Measurements from ENCODE around the gene POLR2F.
"Not testable (repeated sequence)": the region's sequence is repeated elsewhere in the genome, so short reads cannot be mapped to it uniquely, and the experiment has no call there.

The POLR2F gene

DNA sequence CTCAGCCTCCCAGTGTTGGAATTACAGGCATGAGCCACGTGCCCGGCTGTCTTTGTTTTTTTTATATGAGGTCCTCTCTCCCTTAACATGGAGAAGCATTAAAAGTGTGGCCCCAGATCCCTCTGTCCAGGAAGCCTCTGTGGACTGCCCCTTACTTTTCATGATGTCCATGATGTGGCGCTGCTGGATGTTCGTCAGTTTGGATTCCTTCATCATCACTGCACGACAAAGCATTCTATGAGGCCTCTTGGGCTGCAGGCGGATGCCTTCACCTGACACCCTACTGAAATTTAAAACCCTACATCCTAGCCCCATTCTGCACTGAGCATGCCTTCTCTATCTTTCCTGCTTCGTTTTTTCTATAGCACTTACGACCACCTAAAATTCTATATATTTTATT, 2.2 kb upstream of the POLR2F start:
- in situ Hi-C loops (cut with HindIII; ENCODE audit: low sequenced_read_pairs): no loop called here

DNA sequence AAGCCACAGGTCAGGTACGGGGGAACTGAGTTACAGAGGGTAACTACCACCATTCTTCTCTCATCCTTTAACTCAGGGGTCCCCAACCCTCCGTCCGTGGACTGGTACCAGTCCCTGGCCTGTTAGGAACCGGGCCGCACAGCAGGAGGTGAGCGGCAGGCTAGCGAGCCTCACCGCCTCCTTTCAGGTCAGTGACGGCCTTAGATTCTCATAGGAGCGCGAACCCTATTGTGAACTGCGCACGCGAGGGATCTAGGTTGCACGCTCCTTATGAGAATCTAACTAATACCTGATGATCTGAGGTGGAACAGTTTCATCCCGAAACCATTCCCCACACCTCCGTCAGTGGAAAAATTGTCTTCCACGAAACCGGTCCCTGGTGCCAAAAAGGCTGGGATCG, 870 bp upstream of the POLR2F start:
- in situ Hi-C loops (cut with HindIII; ENCODE audit: low sequenced_read_pairs): not testable (repeated sequence)

DNA sequence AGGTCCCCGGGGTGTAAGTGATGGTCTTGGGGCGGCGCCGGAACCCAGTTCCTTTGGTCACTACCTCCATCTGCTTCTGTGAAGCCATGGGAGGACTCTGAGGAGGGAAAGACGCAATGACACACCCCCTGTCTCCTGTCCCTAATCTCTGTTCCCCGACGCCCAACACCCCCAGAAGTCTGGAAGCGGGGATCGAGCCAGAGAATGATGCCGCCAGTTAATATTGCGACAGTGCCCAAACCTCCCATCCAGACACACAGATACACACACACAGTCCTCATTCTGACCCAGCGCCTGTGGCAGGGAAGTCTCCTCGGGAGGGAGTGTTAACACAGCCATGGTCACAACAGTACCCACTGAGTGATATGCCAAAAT, 450 bp upstream of the POLR2F start:
- in situ Hi-C loops (cut with HindIII; ENCODE audit: low sequenced_read_pairs): no loop called here

DNA sequence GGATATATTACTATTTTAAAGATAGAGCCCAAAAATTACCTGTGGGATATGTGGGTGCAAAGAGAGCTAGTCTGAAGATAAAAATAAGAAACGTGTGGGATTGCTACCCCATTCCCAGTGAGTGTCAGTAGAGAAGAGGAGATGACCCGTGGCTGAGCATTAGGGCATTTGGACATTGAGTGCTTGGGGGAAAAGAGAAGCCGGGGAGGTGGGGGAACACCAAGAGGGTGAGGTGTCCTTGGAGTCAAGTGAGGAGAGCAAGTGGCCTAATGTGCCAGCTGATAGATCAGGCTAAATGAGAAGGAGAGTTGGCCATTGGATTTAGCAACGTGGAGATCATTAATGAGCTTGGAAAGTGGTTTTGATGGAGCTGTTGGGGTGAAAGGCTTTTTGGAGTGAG, 1.2 kb downstream of the POLR2F start:
- in situ Hi-C loops (cut with HindIII; ENCODE audit: low sequenced_read_pairs): no loop called here

DNA sequence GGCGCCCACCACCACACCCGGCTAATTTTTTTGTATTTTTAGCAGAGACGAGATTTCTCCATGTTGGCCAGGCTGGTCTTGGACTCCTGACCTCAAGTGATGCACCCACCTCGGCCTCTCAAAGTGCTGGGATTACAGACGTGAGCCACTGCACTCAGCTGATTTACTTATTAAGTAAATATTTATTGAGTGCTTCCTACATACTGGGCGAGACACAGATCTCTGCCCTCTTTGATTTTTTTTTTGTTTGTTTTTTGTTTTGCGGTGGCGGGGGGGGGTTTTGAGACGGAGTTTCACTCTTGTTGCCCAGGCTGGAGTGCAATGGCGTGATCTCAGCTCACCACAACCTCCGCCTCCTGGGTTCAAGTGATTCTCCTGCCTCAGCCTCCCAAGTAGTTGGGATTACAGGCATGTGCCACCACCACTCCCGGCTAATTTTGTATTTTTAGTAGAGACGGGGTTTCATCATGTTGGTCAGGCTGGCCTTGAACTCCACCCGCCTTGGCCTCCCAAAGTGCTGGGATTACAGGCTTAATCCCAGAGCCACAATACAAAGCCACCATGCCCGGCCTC, 2.4 kb downstream of the POLR2F start:
- in situ Hi-C loops (cut with HindIII; ENCODE audit: low sequenced_read_pairs): not testable (repeated sequence)

DNA sequence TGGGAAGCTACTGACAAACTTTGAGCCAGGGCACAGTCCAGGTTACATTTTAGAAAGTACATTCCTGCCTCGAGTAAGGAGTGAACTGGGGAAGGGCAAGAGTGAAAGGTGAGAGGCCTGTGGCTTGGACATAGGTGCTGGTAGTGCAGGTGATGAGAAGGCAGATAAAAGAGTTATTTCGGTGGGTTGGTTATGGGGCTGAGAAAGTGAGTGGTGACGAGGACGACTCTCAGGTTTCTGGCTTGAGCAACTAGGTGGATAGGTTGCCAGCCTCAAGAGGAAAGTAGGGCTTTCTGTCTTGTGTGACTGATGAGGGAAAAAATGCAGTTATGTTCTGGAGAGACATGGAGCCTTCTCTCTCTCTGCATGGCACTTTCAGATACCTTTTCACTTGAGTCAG, 3.7 kb downstream of the POLR2F start:
- in situ Hi-C loops (cut with HindIII; ENCODE audit: low sequenced_read_pairs): no loop called here

DNA sequence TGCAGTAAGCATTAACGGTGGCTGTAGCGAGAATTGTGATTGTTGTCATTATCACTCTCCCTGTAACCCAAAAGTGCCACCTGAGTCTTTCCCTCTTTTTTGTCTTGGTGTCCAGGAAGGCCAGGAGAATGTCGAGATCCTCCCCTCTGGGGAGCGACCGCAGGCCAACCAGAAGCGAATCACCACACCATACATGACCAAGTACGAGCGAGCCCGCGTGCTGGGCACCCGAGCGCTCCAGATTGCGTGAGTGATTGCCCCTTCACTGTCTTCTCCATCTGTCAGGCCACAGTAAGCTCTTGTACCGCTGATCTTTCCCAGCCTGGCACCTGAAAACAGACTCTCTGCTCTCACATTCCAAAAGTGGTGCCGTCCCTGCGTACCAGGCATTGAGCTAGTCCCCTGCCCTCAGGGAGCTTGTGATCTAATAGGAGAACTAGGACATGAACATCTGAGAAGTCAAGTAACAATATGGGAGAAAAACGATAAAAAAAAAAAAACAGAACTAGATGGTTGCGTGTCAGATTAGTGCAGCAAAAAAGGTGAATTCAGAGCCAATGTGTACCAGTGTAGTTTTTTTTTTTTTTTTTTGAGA, 5.8 kb downstream of the POLR2F start:
- in situ Hi-C loops (cut with HindIII; ENCODE audit: low sequenced_read_pairs): no loop called here

DNA sequence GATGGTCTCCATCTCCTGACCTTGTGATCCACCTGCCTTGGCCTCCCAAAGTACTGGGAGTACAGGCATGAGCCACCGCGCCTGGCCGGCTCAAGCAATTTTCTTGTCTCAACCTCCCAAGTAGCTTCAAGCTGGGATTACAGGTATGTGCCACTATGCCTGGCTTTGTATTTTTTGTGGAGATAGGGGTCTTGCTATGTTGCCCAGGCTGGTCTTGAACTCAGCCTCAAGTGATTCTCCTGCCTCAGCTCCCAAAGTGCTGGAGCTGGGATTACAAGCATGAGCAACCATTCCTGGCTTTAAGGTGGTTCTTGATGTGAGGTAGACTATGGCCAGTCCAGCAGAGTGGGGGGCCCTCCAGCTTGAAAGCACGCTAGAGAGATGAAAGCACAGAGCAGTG, 7.6 kb downstream of the POLR2F start:
- in situ Hi-C loops (cut with HindIII; ENCODE audit: low sequenced_read_pairs): no loop called here

DNA sequence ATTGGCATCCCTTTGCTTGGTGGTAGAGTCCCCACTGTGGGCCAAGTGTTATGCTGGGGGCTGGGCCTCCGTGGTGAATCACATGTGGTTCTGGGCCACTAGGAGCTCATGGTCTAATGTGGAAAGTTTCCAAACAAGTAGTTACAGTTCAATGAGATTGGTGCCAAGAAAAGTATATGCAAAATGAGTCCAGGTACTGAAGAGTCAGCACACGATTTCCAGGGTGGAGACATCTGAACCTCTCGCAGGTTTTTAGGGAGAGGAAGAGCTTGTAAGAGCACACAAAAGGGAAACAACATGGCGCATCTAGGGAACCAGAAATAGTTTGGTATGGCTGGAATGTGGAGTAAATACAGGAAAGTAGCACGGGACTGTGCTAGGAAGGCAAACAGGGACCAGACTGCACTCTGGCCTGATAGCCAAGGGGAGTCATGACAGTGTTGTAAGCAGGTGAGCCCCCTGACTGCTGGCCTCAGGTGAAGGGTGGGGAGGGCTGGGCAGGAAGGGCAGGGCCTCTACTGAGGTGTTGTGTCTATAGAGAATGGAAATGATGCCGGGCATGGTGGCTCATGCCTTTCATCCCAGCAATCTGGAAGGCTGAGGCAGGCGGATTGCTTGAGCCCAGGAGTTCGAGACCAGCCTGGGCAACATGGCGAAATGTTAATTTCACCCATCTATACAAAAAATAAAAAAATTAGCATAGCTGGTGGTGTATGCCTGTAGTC, 12.6 kb downstream of the POLR2F start:
- in situ Hi-C loops (cut with HindIII; ENCODE audit: low sequenced_read_pairs): no loop called here

DNA sequence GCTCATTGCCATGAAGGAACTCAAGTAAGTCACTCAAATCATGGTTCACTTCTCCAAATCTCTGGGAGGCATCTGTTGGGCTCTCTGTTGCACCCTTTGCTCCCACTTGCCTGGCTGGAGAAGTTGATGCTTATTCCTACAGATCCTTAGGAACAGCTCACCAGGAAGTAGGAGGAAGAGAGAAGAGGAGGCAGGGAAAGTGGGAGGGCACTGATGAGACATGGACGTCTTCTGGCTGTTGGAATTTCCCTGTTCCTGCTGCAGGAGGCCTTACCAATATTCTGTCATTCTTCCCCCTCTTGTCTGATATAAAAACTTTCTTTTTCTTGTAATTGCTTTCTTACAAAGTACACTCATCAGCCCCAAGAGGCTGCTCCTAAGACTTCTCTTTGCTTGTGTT, 13.6 kb downstream of the POLR2F start:
- in situ Hi-C loops (cut with HindIII; ENCODE audit: low sequenced_read_pairs): no loop called here

DNA sequence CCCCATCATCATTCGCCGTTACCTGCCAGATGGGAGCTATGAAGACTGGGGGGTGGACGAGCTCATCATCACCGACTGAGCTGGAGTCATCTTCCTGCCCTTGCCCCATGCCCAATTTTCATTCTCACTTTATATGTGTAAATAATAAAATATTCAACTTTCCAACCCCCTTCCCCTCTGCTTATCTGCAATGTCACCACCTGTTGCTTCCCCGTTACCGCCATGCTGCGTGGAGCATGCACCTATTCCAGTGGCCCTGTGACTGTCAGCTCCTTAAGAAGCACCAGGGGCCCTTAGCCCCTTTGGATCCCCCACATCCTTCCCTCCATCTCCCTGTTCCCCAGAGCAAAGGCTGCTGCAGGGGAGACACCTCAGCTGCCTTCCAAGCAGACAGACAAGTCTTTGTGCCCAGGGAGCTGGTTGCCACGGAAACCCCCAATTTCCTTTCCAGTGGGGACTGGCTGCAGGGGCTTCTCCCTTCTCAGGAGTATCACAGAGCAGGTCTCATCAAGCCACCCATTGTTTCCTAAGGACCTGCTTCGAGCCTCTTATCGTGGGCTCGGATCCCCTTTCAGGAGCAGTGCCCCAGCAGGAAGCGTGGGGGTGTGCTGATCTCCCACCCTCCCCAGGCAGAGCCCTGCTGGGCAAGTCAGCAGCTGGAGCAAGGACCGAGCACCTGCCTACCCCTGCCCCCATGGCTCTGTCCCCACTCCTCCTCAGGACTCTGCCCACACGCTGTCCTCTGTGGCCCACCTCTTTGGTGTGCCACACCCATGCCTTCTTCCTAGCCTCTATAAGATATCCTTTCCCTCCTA, 14.3 kb downstream of the POLR2F start:
- in situ Hi-C loops (cut with HindIII; ENCODE audit: low sequenced_read_pairs): no loop called here

DNA sequence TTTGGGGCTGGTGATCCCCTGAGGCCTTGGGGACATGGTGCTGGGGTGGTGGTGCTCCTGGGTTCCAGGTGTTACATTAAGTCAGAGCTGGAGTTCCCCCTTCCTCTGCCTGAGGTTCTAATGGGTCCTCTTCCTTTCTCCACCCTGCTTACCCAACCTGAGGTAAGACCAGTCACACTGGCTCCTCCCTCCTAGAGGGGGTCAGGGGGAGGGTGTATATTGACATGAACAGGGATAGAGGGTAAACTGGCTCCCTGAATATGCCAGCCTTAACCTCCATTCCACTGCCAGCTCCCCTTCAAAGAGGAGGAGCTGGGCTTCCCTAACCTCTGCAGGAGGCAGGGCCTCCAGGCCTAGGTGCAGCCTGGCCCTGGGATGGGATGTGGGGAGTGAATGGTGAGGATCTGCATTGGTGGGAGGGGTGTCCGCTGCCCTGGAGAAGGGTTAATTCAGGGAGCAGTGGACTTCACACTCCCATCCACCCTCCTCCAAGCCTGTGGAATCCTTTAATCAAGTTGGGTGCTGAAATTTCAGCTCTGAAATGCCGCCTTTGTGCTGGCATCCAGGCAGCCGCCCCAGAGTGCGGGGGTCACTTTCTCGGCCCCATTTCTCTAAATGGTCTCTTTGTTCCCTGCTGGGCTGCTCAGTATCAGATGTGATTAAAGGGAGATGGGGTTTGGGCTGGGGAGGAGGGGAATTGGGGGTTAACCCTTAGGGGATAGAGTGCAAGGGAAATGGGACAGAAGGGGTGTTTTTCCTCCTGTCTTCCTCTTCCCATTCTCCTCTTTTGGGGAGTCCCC, 15.2 kb downstream of the POLR2F start:
- in situ Hi-C loops (cut with HindIII; ENCODE audit: low sequenced_read_pairs): no loop called here

DNA sequence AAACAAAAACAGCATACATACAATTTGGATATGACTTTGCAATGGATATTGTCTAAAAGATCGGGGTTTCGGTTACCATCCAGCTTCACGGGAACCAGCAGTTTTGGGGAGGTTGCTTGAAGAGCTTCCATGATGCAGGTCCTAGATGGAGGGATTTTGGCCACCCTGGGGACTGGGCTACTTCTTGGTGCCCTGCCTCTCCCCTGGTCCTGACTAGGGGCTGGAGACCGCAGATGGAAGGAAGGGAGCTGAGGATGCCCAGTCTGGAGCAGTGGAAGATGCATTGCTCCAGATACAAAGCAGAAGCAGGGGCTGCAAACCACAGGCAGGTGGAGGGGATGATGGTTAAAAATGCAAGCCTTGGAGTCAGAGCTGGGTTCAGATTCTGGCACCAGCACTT, 17.4 kb downstream of the POLR2F start:
- in situ Hi-C loops (cut with HindIII; ENCODE audit: low sequenced_read_pairs): no loop called here

DNA sequence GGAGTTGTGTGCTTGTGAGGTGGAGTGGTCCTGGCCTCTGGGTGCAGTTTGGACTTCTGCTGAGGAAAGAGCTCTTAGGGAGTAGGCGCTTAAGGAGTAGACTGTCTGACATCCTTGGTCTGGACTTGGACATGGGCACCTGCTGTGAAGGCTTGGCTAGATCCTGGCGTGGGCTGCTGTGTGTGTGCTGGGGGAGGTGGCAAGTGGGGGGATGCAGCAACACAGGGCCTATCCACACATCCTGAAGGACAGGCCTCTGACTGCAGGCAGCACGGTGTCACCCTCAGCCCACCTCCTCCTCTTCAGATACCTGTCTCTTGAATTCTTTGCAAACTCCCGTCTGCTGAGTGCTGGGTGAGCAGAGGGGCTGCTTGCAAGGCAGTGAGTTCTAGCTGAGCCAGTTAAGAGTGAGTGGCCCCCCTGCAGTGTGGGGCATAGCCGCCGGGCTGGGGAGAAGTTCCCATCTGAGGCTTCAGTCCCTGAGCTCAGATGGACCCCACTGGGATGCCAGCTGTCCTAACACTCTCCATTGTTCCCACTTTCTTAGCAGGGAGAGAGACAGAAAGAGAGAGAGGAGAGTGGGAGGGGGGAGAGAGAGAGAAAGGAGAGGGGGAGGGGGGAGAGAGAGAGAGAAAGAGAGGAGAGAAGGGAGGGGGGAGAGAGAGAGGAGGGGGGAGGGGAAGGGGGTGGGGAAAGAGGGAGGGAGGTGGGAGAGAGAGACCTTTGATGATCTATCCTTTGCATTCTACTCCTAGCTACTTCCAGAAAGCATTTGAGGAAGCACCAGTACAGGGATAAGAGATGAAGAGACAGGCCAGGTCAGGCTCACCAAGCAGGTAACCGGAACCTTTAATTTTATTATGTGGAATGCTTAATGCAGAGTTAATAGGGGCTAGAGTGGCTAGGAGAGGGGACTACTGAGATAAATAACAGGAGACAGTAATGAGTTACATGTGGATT, 18.3 kb downstream of the POLR2F start:
- in situ Hi-C loops (cut with HindIII; ENCODE audit: low sequenced_read_pairs): no loop called here

DNA sequence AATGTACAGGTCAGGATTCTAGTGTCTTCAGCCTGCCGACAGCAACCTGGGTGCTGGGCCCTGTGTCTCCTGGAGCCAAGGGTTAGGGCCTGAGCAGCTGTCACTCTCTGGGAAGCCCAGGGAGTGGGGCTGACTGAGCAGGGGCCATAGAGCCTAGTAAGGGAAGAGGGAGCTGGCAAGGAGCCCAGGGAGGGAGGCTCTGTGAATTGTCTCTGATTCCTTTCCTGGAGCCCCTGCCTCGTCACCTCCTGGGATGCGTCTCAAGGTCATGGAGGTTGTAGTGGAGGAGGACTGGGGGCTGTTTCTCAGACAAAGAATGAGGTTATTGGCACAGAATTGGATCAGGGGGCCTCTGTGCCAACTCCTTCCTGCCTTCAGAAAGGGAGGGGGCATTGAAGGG, 19.0 kb downstream of the POLR2F start:
- in situ Hi-C loops (cut with HindIII; ENCODE audit: low sequenced_read_pairs): no loop called here

DNA sequence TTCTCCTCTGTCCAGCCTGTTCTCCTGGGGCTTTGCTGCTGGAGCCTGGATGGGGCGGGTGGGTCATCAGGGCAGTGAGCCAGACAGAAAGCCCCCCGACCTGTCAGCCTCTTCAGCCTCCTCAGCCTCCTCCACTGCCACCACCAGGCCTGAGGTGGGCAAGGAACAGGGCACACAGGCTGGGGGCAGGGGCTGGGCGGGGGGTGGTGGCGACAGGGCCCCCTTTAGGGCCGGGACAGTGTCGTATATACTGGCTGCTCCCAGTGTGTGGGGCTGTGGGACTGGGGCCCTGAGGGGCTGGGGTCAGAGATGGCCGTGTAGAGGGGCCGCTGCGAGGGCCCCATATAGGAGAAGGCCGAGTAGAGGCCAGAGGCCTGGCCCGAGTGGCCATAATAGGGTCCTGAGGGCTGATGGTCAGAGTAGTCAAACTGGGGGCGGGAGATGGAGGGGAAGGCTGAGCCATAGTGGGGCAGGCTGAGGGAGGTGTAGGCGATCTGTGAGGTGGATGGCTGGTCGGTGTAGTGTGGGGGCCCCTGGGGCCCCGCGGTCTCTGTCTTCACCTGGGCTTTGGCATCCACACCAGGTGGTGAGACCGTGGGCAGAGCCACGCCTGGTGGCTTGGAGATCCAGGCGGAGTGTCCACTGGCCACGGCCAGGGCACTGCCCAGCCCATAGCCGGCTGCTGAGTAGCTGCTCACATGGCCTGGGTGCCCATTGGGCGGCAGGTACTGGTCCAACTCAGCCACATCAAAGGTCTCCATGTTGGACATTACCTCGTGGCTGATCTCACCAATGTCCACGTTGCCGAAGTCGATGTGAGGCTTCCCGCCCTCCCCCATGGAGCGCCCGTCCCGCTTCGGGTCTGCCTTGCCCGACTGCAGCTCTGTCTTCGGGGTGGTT, 20.0 kb downstream of the POLR2F start:
- in situ Hi-C loops (cut with HindIII; ENCODE audit: low sequenced_read_pairs): no loop called here

DNA sequence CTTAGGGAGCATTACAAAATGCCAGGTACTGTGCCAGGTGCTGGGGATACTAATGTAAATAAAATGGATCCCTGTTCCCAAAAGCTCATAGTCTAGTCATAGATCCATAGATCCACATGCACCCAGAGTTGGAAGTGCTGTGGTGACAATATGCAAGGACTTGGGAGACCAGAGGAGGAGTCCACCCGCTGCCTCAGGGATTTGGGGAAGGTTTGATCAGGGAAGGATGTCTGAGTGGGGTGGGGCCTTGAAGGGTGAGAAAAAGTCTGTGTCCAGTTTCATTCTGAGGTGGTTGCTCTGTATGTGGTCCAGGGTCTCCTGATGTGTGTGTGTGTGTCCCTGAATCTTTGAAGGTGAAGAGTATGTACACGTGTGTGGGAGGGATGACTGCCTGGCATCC, 21.7 kb downstream of the POLR2F start:
- in situ Hi-C loops (cut with HindIII; ENCODE audit: low sequenced_read_pairs): no loop called here

DNA sequence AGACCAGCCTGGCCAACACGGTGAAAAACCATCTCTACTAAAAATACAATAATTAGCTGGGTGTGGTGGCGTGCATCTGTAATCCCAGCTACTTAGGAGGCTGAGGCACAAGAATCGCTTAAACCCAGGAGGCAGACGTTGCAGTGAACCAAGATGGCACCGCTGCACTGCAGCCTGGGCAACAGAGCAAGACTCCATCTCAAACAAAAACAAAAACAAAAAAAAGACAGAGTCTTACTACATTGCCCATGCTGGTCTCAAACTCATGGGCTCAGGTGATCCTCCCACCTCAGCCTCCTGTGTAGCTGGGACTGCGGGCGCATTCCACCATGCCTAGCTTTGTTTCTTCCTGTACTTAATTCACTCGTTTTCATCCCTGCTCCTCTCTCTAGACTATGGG, 22.5 kb downstream of the POLR2F start:
- in situ Hi-C loops (cut with HindIII; ENCODE audit: low sequenced_read_pairs): not testable (repeated sequence)

DNA sequence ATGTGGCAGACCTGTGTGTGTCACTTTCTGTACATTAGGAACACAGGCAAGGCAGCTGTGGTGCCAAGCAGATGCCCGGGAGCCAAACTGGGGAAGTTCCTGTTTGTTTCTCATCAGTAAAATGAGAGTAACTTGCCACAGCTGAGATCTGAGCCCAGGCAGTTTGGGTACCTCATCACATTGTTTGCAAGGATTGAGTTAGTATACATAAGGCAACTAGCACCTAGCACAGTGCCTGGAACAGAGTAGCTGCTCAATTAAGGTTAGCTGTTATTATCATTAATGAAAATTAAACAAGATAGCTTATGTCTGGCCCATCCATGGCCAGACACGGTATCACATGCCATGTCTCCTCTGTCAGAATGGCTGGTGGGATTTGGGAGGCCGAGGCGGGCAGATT, 23.0 kb downstream of the POLR2F start:
- in situ Hi-C loops (cut with HindIII; ENCODE audit: low sequenced_read_pairs): no loop called here

Data from DLD1 (cell line).